ENCODE measurements around the gene DNAJB11. TPM values are rescaled to one million over a fixed set of nuclear protein-coding genes. Genes with fewer than 3 reads are reported as not detected.
"Not testable (repeated sequence)": the region's sequence is repeated elsewhere in the genome, so short reads cannot be mapped to it uniquely, and the experiment has no call there.

DNAJB11 gene
- 153 and 164 TPM in 2 replicates for total RNA-seq (2014; rRNA removed; shearing (Covaris generic))
- 138 and 152 TPM in 2 replicates for polyA plus RNA-seq (2015; cell fraction: cytosol; rRNA removed)
- polyA plus RNA-seq (2015; cell fraction: nucleus; rRNA removed): 141 and 145 TPM in 2 replicates

GRCh38 chr3:186570096-186570940, at the start of gene DNAJB11:
DNAJB11 (plus strand) TSS chr3:186570720; CDS start chr3:186570898, 178 bp downstream.
- in situ Hi-C loops (cut with HindIII; ENCODE audit: low pct_unique_long_range_greater_than_20kb, low sequenced_read_pairs): no loop called here
- peak; percentile 100 for DNase-seq (ENCODE audit: low read depth, low spot score)

- in situ Hi-C loops (cut with HindIII; ENCODE audit: low pct_unique_long_range_greater_than_20kb, low sequenced_read_pairs): no loop called here
- no peak for DNase-seq (ENCODE audit: low read depth, low spot score)
Observed at GRCh38 chr3:186520957-186521842, 49.3 kb upstream of the DNAJB11 start.

- in situ Hi-C loops (cut with HindIII; ENCODE audit: low pct_unique_long_range_greater_than_20kb, low sequenced_read_pairs): no loop called here
- DNase-seq (ENCODE audit: low read depth, low spot score): no peak
Observed at GRCh38 chr3:186523022-186523421, 47.5 kb upstream of the DNAJB11 start.

GRCh38 chr3:186523434-186523833, 47.1 kb upstream of the DNAJB11 start:
- no peak for DNase-seq (ENCODE audit: low read depth, low spot score)
- in situ Hi-C loops (cut with HindIII; ENCODE audit: low pct_unique_long_range_greater_than_20kb, low sequenced_read_pairs): no loop called here

GRCh38 chr3:186524616-186525015, 45.9 kb upstream of the DNAJB11 start:
- no peak for DNase-seq (ENCODE audit: low read depth, low spot score)
- in situ Hi-C loops (cut with HindIII; ENCODE audit: low pct_unique_long_range_greater_than_20kb, low sequenced_read_pairs): no loop called here

GRCh38 chr3:186525369-186526255, 44.9 kb upstream of the DNAJB11 start:
- in situ Hi-C loops (cut with HindIII; ENCODE audit: low pct_unique_long_range_greater_than_20kb, low sequenced_read_pairs): no loop called here
- no peak for DNase-seq (ENCODE audit: low read depth, low spot score)

- in situ Hi-C loops (cut with HindIII; ENCODE audit: low pct_unique_long_range_greater_than_20kb, low sequenced_read_pairs): no loop called here
- no peak for DNase-seq (ENCODE audit: low read depth, low spot score)
Observed at GRCh38 chr3:186526256-186526606, 44.3 kb upstream of the DNAJB11 start.

GRCh38 chr3:186529201-186529999, 41.1 kb upstream of the DNAJB11 start:
- in situ Hi-C loops (cut with HindIII; ENCODE audit: low pct_unique_long_range_greater_than_20kb, low sequenced_read_pairs): no loop called here
- DNase-seq (ENCODE audit: low read depth, low spot score): no peak

GRCh38 chr3:186530415-186530814, 40.1 kb upstream of the DNAJB11 start:
- in situ Hi-C loops (cut with HindIII; ENCODE audit: low pct_unique_long_range_greater_than_20kb, low sequenced_read_pairs): no loop called here
- DNase-seq (ENCODE audit: low read depth, low spot score): no peak

GRCh38 chr3:186531694-186532093, 38.8 kb upstream of the DNAJB11 start:
- DNase-seq (ENCODE audit: low read depth, low spot score); in situ Hi-C loops (cut with HindIII; ENCODE audit: low pct_unique_long_range_greater_than_20kb, low sequenced_read_pairs): not testable (repeated sequence)

- DNase-seq (ENCODE audit: low read depth, low spot score): no peak
- in situ Hi-C loops (cut with HindIII; ENCODE audit: low pct_unique_long_range_greater_than_20kb, low sequenced_read_pairs): no loop called here
Observed at GRCh38 chr3:186532598-186533072, 37.9 kb upstream of the DNAJB11 start.

GRCh38 chr3:186534113-186534669, 36.3 kb upstream of the DNAJB11 start:
- in situ Hi-C loops (cut with HindIII; ENCODE audit: low pct_unique_long_range_greater_than_20kb, low sequenced_read_pairs): no loop called here

GRCh38 chr3:186536883-186537844, 33.4 kb upstream of the DNAJB11 start:
- no peak for DNase-seq (ENCODE audit: low read depth, low spot score)
- in situ Hi-C loops (cut with HindIII; ENCODE audit: low pct_unique_long_range_greater_than_20kb, low sequenced_read_pairs): no loop called here

More at GRCh38 chr3:186534113-186534669, 36.3 kb upstream of the DNAJB11 start:
- no peak for DNase-seq (ENCODE audit: low read depth, low spot score)

- in situ Hi-C loops (cut with HindIII; ENCODE audit: low pct_unique_long_range_greater_than_20kb, low sequenced_read_pairs): no loop called here
- no peak for DNase-seq (ENCODE audit: low read depth, low spot score)
Observed at GRCh38 chr3:186538779-186539178, 31.7 kb upstream of the DNAJB11 start.

- in situ Hi-C loops (cut with HindIII; ENCODE audit: low pct_unique_long_range_greater_than_20kb, low sequenced_read_pairs): no loop called here
Observed at GRCh38 chr3:186540221-186540834, 30.2 kb upstream of the DNAJB11 start.

More at GRCh38 chr3:186540221-186540834, 30.2 kb upstream of the DNAJB11 start:
- DNase-seq (ENCODE audit: low read depth, low spot score): peak; percentile 83

All from SK-MEL-5 (cell line).